CD1c-positive myeloid dendritic cell (primary cell): ENCODE data around the gene NAV1.
"Not testable (repeated sequence)": the region's sequence is repeated elsewhere in the genome, so short reads cannot be mapped to it uniquely, and the experiment has no call there.

Experiments used
- DNase-seq: peaks from one replicate; pipeline ENCODE4 v3.0.0-alpha.2; 2016; ENCODE audit errors: extremely low spot score

The NAV1 gene

GRCh38 chr1:201544710-201545109 is 5.8 kb downstream of the NAV1 start:
- no peak for DNase-seq

GRCh38 chr1:201545851-201546492 is 7.0 kb downstream of the NAV1 start:
- DNase-seq = no peak

DNA sequence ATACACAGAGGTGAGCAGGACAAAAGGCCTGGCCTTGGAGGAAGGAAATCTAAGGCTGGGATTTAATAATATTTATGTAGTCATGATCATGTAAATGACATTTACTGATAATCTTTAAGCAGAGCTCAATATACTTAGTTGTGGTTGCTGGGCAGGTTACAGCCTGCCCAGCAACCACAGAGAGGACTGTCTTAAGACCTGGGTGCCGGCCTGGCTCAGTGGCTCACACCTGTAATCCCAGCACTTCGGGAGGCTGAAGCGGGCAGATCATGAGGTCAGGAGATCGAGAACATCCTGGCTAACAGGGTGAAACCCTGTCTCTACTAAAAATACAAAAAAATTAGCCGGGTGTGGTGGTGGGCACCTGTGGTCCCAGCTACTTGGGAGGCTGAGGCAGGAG is 10.6 kb downstream of the NAV1 start:
- DNase-seq = not testable (repeated sequence)

- no peak for DNase-seq
Observed at GRCh38 chr1:201551096-201551495, 12.2 kb downstream of the NAV1 start.

DNA sequence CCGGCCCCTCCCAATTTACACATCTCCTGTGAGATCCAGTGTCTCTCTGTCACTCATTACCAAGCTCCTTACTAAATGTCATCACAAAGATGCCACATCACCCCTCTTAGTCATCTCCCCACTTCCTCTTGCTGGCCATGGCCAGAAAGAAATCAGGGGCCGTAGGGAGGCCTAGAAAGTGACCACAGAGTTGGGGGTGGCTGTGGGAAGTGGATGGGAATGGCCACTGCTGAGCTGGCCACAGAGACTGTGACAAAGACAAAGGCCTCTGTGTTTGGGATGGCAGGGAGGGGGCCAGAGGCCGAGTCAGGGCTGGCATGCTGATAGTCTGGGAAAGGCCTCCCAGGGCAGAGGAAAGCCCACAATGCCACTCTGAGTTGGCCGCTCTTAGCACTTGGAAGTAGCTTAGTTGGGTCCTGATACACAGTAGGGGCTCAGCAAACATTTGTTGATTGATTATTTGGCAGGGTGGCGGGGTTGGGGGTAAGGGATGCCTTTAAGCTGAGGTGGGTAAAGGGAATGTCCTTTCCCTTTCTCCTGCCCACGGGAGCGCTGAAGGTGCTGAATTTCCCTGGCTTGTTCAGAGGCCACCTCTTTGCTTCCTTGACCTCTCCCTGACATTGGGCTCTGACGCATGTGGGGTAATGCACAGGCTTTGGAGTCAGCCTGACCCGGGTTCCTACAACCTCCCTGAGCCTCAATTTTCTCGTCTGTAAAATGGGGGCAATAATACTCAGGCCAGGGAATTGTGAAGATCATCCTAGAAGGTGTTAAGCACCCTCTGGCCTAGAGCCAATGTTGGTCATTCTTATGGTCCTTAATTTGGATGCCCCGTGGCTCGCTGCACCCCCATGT is 13.2 kb downstream of the NAV1 start:
- peak; percentile 89 for DNase-seq

DNA sequence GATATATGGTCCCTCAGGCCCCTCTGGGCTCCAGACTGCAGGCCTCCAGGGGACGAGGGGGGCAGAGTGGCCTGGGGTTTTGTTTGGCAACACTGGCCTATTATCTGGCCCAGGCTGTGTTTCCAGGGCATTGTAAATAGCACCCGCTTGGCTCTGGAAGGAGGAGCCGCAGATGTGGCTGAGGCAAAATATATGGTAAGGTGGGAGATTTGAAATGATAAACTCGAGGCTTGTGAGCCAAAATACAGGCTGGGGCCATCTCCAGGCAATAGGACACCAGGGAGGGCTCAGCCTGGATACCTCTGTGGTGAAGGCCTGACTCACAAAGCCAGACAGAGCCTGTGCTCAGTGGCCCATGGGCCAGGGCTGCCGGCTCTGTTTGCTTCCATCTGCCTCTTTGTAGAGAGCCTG is 14.0 kb downstream of the NAV1 start:
- no peak for DNase-seq

GRCh38 chr1:201553496-201554189 is 14.7 kb downstream of the NAV1 start:
- peak; percentile 33 for DNase-seq

DNA sequence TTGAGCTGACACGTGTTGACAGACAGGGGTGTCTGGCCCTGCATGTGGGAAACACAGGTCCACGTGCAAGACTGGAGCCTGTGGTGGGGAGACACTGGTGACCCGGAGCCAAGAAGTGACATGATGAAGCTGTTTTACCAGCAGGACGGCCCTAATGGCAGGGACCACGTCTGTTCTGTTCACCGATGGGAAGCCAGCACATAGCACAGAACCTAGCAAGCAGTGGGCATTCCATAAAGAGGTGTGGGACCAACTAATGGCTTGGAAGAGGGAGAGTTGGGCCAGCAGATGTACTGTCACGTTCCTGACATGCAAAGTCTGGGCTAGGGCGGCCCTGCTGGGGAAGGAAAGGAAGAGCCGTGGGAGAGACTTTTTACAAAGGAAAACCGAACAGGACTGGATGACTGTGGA is 15.3 kb downstream of the NAV1 start:
- no peak for DNase-seq

GRCh38 chr1:201554789-201555592 is 16.1 kb downstream of the NAV1 start:
- no peak for DNase-seq

- DNase-seq = no peak
Observed at GRCh38 chr1:201555593-201555945, 16.6 kb downstream of the NAV1 start.

GRCh38 chr1:201556841-201557571 is 18.1 kb downstream of the NAV1 start:
- DNase-seq = no peak

- no peak for DNase-seq
Observed at GRCh38 chr1:201557572-201557958, 18.6 kb downstream of the NAV1 start.

DNA sequence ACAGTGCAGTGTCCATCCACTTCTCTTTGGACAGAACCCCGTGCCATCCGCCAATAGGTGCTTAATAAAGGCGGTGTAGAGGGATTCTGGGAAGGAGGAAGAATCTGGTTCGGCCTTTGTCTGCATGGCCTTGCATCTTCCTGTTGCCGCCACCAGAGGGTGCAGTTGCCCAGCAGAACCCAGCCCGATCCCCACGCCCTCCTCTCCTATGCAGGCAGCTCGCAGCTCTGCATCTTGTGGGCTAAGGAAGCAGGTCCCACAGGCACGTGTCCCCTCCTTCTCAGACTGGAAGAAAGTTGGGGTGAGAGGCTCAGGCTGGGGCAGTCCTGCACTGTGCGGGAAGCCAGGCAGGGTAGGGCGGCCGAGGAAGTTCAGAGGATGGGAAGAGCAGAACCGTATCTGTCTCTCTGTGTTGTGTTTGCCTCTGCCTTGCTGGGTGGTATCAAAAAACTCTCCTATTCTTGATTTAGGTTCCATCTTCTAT is 20.8 kb downstream of the NAV1 start:
- DNase-seq = peak; percentile 75

DNA sequence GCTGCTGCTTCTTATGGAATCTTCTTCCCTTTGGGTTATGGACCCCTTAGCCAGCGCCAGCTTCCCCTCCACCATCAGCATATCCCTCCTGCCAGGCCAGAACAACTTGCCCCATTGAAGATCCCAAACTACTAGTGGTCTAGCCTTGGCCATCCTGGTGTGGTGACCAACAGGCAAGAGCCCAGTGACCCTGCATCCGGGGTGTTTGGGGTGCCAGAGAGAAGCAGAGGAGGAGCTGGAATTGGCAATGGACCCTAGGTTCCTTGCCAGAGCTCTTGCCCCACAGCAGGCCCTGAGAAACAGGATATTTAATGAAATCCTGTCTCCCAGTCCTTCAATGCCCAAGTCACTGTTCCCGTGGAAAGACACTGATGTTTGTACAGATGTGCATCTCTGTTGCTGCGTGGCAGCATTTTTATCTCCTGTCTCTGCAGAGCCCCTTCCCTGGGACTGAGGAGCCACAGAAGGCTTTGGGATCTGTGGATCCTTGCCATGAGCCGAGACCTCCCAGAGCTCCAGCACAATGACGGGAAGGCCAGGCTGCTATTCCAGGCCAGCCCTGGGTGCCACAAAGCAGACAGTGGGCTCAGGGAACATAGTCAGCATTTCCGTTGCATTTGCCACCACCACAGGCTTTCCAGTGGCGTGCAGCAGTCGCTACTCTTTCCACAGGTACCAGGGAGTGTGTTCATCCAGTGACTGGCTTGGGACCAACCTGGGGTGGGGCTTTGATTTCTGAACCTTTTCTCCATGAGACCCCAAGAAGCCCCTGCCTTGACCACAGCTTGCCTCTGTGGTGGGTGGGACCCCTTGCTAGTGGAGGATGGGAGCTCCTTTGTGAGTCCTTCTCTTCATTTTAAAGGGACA is 21.6 kb downstream of the NAV1 start:
- no peak for DNase-seq

DNA sequence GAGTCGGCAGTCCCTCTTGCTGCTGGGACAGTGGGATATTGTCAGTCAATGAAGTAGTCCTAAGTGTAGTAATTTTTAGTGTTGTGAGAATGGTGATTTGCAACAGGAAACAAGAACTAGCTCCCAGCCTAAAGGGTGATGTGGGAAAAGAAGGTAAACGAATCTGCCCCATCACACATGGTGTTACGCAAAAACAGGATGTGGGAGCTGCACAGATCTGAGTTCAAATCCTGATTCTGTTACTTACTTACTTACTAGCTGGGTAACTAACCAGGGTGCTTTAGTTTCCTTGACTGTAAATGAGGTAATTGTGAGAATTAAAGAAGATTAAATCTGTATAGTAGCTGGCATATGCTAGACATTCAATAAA is 22.3 kb downstream of the NAV1 start:
- DNase-seq = no peak

DNA sequence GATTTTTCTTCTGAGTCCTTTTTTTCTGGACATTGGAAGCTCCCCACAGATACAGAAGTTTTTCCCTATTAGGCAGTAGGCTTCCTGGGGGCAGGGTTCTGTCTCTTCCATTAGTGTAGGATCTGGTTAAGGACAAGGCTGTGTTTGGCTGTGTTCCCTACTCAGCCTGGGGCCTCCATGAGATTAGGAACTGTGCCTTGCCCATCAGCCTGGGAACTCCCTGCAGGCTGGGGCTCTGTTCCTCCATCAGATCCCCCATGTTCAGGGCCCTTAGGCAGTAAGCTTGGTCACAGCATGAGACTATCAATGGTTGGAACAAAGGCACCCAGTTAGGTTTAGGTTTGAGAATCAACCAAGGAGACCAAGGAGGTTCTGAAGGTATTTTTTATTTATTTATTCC is 22.7 kb downstream of the NAV1 start:
- DNase-seq = no peak

GRCh38 chr1:201562257-201562656 is 23.3 kb downstream of the NAV1 start:
- DNase-seq = no peak

- DNase-seq = no peak
Observed at GRCh38 chr1:201562659-201563405, 23.9 kb downstream of the NAV1 start.

DNA sequence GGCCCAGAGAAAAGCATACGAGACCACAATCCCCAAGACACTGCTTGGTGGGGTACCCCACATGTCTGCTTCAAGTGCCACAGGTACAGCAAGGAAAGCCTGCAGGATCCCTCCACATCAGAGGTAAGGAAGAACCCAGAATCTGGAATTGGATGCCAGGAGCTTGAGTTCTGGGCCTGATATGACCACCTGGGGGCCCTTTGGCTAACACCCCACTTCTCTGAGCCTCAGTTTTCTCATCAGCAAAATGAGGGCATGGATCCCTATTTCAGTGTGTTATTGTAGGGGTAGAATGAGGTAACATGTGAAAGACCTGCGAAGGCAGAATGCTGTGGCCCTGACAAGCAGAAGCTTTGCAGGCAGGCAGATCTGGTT is 24.5 kb downstream of the NAV1 start:
- DNase-seq = no peak

DNA sequence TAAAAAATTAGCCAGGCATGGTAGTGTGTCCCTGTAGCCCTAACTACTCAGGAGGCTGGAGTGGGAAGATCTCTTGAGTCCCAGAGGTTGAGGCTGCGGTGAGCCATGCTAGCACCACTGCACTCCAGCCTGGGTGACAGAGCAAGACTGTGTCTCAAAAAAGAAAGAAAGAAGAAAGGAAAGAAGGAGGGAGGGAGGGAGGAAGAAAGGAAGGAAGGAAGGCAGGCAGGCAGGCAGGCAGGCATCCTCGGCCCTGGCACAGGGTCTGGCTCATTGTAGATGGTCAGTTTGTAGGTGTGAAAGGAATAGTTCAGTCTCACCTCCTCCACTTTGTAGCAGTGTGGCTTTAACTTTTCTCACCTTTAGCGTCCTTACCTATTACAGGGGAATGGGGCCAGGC is 25.0 kb downstream of the NAV1 start:
- no peak for DNase-seq
